ENCODE measurements around the gene FERMT2.

DNA sequence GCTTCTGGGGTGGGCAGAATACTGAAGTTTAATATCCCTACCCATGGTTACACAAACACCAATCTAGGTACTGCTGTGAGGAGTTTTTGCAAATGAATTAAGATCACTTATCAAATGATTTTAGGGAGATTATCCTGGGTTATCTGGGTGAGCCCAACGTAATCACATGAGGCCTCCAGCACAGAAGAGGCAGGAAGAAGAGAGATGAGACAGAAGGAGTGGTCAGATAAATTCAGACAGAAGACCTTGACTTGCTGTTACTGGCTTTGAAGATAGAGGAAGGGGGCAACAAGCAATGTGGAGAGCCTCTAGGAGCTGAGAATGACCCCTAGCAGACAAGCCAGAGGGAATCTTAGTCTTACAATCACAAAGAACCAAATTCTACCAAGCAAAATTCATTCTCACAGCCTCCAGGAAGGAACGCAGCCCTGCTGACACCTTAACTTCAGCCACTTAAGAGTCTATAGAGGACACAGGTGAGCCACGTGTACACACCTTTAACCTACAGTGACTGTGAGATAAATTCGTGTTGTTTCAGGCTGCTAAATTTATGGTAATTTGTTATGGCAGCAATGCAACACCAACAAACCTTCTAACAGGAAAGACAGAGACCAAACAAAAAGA lies 49.4 kb downstream of the FERMT2 start:
- no peak for TF ChIP-seq POLR2A (IDR thresholded peaks at IDR 0.05; ENCODE audit: low read depth, low read length)
- TF ChIP-seq POLR2AphosphoS5 (IDR thresholded peaks at IDR 0.05; ENCODE audit: low read depth, low read length) = no peak
- TF ChIP-seq TAF1 (IDR thresholded peaks at IDR 0.05; ENCODE audit: borderline replicate concordance, low read depth, low read length) = no peak

All from GM12892 (cell line).